Measurements from ENCODE around the gene PHF2.

GRCh38 chr9:93572636-93573515 is 3.5 kb upstream of the PHF2 start:
- TF ChIP-seq POLR2A (IDR thresholded peaks at IDR 0.05; ENCODE audit: low read depth, low read length) (no peak), TAF1 (IDR thresholded peaks at IDR 0.05; ENCODE audit: borderline replicate concordance, low read depth, low read length) (no peak), POLR2AphosphoS5 (IDR thresholded peaks at IDR 0.05; ENCODE audit: low read depth, low read length) (no peak)

Data from GM12892 (cell line).